Measurements from ENCODE around the gene ACVR1.
"Not testable (repeated sequence)": the region's sequence is repeated elsewhere in the genome, so short reads cannot be mapped to it uniquely, and the experiment has no call there.

The ACVR1 gene

GRCh38 chr2:157787364-157787938 lies 88.7 kb downstream of the ACVR1 start:
- DNase-seq: no peak

GRCh38 chr2:157786663-157787363 lies 89.3 kb downstream of the ACVR1 start:
- no peak for DNase-seq

GRCh38 chr2:157785866-157786662 lies 90.1 kb downstream of the ACVR1 start:
- no peak for DNase-seq

GRCh38 chr2:157785200-157785599 lies 90.9 kb downstream of the ACVR1 start:
- DNase-seq: no peak

- no peak for DNase-seq
Measured at GRCh38 chr2:157784823-157785175, 91.3 kb downstream of the ACVR1 start.

- DNase-seq: peak; percentile 21
Measured at GRCh38 chr2:157784169-157784822, 91.8 kb downstream of the ACVR1 start.

GRCh38 chr2:157783245-157783644 lies 92.9 kb downstream of the ACVR1 start:
- DNase-seq: no peak

GRCh38 chr2:157782057-157782845 lies 93.9 kb downstream of the ACVR1 start:
- no peak for DNase-seq

GRCh38 chr2:157780211-157780610 lies 95.9 kb downstream of the ACVR1 start:
- no peak for DNase-seq

GRCh38 chr2:157779794-157780193 lies 96.3 kb downstream of the ACVR1 start:
- no peak for DNase-seq

GRCh38 chr2:157777427-157777826 lies 98.7 kb downstream of the ACVR1 start:
- DNase-seq: peak; percentile 41

- DNase-seq: no peak
Measured at GRCh38 chr2:157771234-157771633, 104.9 kb downstream of the ACVR1 start.

- DNase-seq: no peak
Measured at GRCh38 chr2:157769856-157770255, 106.3 kb downstream of the ACVR1 start.

GRCh38 chr2:157764386-157764785 lies 111.7 kb downstream of the ACVR1 start:
- DNase-seq: no peak

GRCh38 chr2:157761520-157761919 lies 114.6 kb downstream of the ACVR1 start:
- DNase-seq: no peak

GRCh38 chr2:157760949-157761348 lies 115.2 kb downstream of the ACVR1 start:
- no peak for DNase-seq

GRCh38 chr2:157759855-157760254 lies 116.3 kb downstream of the ACVR1 start:
- no peak for DNase-seq

GRCh38 chr2:157758586-157758985 lies 117.5 kb downstream of the ACVR1 start:
- DNase-seq: no peak

- DNase-seq: no peak
Measured at GRCh38 chr2:157757500-157757899, 118.6 kb downstream of the ACVR1 start.

GRCh38 chr2:157756447-157756846 lies 119.7 kb downstream of the ACVR1 start:
- DNase-seq: not testable (repeated sequence)

GRCh38 chr2:157751462-157752058 lies 124.6 kb downstream of the ACVR1 start:
- peak; percentile 10 for DNase-seq

GRCh38 chr2:157749684-157750083 lies 126.4 kb downstream of the ACVR1 start:
- DNase-seq: no peak
